SK-MEL-5 (cell line): ENCODE measurements around the gene LRRC2. TPM values are rescaled to one million over a fixed set of nuclear protein-coding genes. Genes with fewer than 3 reads are reported as not detected.
"Not testable (repeated sequence)": the region's sequence is repeated elsewhere in the genome, so short reads cannot be mapped to it uniquely, and the experiment has no call there.

Experiments used
- DNase-seq: peaks from one replicate; pipeline ENCODE4 v3.0.0-alpha.2; 2016; ENCODE audit warnings: low read depth, low spot score
- in situ Hi-C: cut with HindIII; loops from 2 replicates; pipeline ENCODE4 v1.10.0; 2016; ENCODE audit warnings: low sequenced_read_pairs, high pct_unique_total_duplicates, low pct_unique_long_range_greater_than_20kb
- polyA plus RNA-seq, 2 experiments: library from polyadenylated mRNA; depleted of rRNA; stranded (reverse); fragments of >200 nt; gene quantifications; 2 replicates each; pipeline ENCODE4 v1.2.3, GENCODE V29; 2015
- total RNA-seq: library from RNA; depleted of rRNA; stranded (reverse); fragments of >200 nt; shearing (Covaris generic); gene quantifications from 2 replicates; pipeline ENCODE4 v1.2.3, GENCODE V29; 2014; rRNA removed

LRRC2 gene, protein sequence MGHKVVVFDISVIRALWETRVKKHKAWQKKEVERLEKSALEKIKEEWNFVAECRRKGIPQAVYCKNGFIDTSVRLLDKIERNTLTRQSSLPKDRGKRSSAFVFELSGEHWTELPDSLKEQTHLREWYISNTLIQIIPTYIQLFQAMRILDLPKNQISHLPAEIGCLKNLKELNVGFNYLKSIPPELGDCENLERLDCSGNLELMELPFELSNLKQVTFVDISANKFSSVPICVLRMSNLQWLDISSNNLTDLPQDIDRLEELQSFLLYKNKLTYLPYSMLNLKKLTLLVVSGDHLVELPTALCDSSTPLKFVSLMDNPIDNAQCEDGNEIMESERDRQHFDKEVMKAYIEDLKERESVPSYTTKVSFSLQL
- not detected in 2 replicates for total RNA-seq
- polyA plus RNA-seq (2015; cell fraction: cytosol; rRNA removed) = not detected in 2 replicates
- polyA plus RNA-seq (2015; cell fraction: nucleus; rRNA removed) = not detected in 2 replicates

GRCh38 chr3:46566040-46566641 is at the start of gene LRRC2:
Gene LRRC2 (minus strand): TSS chr3:46566302. CDS start chr3:46551591, 14,711 bp downstream.
- in situ Hi-C loops = no loop called here
- DNase-seq = no peak

- in situ Hi-C loops = no loop called here
- DNase-seq = no peak
These were observed 49.1 kb upstream of the LRRC2 start for GRCh38 chr3:46615050-46615775.

DNA sequence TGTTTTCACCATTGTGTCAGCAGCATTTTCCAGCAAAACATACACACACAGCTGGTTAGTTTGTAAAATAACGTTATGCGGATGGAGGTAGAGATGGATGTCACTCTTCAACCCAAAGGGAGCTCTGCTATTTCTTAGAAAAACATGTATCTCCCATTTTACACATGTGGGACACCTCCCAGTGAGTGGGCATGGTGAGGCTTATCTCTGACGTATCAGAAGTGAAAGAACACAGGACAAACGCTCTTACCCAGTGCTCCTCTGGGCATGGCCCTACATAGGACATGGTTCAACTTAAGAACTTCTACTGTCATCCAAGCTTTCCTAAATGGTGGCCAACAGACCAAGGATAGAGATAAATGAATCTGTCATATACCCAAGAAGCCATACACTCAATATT is 48.3 kb upstream of the LRRC2 start:
- in situ Hi-C loops = no loop called here
- DNase-seq = no peak

DNA sequence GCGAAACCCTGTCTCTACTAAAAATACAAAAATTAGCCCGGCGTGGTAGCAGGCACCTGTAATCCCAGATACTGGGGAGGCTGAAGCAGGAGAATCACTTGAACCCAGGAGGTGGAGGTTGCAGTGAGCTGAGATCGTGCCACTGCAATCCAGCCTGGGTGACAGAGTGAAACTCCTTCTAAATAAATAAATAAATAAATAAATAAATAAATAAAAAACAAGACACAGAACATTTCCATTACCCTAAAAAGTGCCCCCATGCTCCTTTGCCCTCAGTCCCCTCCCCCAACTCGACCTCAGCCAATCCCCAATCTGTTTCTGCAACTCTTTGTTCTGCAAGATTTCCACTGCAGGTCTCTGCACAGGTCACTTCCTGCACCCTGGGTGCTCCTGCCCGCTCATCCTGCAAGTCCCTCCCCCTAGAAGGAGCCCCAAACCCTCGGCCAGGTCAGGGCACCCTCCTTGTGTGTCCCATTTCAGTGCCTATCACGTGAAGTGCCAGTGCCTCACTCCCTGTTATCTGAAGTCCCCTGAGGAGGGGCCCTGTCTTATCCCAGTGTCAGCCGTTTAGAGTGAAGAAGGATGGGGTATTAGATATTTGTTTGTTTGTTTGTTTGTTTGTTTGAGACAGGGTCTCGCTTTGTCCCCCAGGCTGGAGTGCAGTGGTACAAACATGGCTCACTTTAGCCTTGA is 47.4 kb upstream of the LRRC2 start:
- in situ Hi-C loops = no loop called here
- no peak for DNase-seq

DNA sequence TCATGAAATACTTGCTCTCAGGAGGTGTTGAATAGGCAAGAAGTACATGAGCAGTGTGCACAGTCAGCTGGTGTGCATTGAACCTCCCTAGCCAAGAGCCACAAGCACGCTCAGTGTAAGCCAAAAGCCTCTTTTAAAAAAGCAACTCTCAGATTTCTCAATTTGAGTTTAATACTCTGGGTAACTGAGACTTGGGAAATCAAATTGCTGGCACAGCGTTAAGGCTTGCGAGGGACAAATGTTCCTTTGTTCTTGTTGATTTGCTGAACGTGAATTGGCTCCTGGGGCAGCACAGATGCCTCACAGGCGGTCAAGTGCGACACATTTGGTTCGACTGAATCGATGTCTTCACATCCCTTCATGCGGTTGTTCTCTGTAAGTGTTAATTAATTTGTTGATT is 46.2 kb upstream of the LRRC2 start, which contains the start of gene FAM240A:
TSS of gene FAM240A (plus strand) at position 202 of the 400 bp plus-strand sequence. CDS start at position 361, 159 bp downstream.
- peak; percentile 65 for DNase-seq
- in situ Hi-C loops = no loop called here

DNA sequence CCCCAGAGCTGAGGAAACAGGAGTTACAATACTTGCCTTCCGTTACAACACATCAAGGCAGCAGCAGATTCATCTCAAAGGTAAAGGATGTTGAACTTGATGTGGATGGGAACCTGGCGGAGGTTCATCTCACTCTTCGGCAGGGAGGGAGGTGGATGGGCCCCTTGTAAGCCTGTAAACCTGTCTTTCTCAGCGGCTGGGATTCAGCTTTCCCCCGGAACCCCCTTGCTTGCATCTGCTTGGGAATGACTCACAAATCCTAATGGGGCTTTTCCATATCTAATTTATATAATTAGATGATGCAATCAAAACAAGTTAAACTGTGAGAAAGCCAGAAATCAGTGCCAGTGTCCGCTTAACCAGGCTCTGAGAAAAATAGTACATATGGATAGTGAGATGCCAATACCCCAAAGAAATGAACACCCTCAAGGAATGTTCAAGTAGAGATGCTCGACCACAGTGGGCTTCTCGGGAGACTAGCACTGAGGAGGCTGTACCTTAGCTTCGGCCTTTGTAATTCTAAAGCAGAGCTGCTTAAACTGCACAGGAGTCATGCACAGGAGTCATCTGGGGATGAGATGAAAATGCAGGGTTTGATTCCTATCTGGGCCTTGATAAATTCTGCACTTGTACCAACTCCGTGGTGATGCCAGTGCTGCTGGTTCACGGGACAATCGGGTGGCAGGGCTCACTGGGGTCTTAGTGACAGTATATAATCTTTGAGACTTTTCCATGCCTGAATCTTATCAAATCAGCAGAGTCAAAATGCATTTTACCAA is 44.0 kb upstream of the LRRC2 start:
- in situ Hi-C loops = no loop called here
- DNase-seq = no peak

- in situ Hi-C loops = no loop called here
- DNase-seq = no peak
These were observed 43.2 kb upstream of the LRRC2 start for GRCh38 chr3:46609212-46609721.

DNA sequence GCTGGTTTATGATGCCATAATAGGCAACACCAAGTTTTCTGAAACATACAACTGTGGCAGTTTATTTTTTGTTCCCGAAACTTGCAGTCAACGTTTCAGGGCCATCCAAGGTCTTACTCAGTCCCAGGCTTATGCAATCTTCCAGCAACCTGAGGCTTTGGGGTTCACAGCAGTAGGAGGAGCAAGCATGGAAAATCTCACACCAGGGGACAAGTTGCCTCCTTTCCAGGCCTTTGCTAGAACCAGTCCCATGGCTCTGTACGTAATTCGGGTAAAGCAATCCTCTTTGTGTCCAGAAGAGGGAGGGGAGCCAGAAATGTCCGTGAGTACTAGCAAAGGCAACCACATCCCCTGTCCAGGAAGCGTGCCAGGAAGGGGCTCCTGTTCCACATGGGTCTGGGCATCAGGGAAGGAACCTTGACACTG is 41.5 kb upstream of the LRRC2 start:
- in situ Hi-C loops = no loop called here
- DNase-seq = peak; percentile 75

- in situ Hi-C loops = no loop called here
These were observed 38.0 kb upstream of the LRRC2 start for GRCh38 chr3:46604127-46604526.

GRCh38 chr3:46603446-46604046 is 37.4 kb upstream of the LRRC2 start:
- in situ Hi-C loops = no loop called here
- no peak for DNase-seq

More at GRCh38 chr3:46604127-46604526, 38.0 kb upstream of the LRRC2 start:
- no peak for DNase-seq

DNA sequence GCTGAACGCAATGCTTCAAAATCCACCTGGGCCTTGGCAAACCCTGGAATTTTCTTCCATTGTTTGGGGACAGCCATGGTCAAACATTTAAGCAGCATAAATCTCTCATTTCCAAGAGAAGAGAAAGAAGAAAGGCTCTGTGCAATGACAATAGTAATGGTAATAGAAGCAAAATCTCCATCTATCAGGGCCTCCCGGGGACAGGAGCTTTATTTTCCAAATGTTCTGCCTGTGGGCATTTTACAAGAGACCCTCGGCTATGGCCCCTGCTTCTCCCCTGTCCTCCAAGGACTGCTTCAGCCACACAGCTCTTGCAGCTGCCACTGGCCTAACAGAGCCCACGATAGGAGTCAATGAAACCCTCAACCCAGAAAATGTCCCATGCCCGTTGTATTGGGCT is 33.5 kb upstream of the LRRC2 start:
- in situ Hi-C loops = no loop called here
- DNase-seq = no peak

- no peak for DNase-seq
- in situ Hi-C loops = no loop called here
These were observed 29.8 kb upstream of the LRRC2 start for GRCh38 chr3:46595819-46596314.

GRCh38 chr3:46594723-46595122 is 28.6 kb upstream of the LRRC2 start:
- no peak for DNase-seq
- in situ Hi-C loops = no loop called here

- no peak for DNase-seq
- in situ Hi-C loops = no loop called here
These were observed 27.9 kb upstream of the LRRC2 start for GRCh38 chr3:46593979-46594378.

DNA sequence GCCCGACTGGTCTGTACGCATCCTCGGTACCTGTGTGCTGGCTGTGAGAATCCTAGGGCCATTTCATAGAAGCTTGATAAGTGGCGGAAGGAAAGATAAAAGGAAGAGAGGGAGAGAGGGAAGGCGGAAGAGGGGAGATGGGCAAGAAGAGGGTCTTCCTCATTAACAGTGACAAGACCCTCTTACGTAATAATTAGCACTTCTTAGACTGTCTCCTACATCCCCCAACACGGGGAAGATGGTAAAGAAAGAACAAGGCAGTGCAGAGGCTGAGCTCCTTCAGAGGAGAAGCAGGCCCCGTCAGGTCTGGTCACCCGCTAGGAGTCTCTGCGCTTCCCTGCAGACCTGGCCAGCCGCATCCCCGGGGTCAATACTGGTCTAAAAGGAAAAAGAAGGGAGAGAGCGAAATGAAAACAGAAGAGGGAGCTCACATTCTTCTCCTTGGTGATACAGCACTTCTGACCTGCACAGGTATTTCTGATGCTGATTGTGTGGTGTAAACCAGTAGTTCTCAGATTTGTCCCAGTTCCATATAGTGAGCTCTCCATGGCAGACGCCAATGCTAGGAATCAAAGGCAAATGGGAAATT is 27.3 kb upstream of the LRRC2 start:
- no peak for DNase-seq
- in situ Hi-C loops = no loop called here

- in situ Hi-C loops, DNase-seq: not testable (repeated sequence)
These were observed 21.2 kb upstream of the LRRC2 start for GRCh38 chr3:46587268-46587667.
